Stimulated activated CD8-positive, alpha-beta memory T cell treated with anti-CD3 and anti-CD28 coated beads, Interleukin-4, amount 100 ng/mL, for 24 hours (primary cell): ENCODE results near the gene CYB561D2.

Experiments
- DNase-seq: peaks from one replicate; pipeline ENCODE4 v3.0.0-alpha.2; 2020; ENCODE audit warnings: low read depth

Gene CYB561D2

GRCh38 chr3:50365080-50365841, 14.6 kb downstream of the CYB561D2 start:
- peak; percentile 90 for DNase-seq

- no peak for DNase-seq
Measured at GRCh38 chr3:50365842-50366220, 15.2 kb downstream of the CYB561D2 start.

DNA sequence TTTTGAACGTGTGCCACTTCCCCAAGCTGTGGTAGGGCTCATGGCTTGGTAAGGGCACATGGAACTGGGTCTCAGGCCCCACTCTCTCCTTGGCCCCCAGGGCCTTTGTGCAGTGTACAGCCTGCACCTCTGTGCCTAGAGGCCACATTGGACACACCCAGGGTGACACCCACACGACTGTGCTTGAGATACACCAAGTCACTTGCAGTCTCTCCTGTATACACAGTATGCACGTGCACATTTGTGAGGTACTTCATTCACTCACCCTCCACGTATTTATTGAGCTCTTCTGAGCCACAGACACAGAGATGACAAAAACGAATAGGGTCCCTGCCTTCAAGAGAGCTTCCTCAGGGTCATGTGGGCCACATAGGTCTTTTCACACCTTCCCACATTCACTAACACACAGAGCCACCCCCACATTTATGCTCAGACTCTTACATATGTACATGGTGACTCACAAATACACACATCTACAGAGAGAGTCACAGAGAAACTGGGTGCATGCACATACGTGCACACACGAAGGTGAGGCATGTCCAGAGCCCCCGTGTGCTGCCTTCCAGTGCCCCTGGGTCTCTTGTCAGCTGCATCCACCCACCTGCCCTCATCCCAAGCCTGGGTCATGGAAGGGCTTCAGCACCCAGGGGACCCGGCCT, 18.5 kb downstream of the CYB561D2 start:
- no peak for DNase-seq

DNA sequence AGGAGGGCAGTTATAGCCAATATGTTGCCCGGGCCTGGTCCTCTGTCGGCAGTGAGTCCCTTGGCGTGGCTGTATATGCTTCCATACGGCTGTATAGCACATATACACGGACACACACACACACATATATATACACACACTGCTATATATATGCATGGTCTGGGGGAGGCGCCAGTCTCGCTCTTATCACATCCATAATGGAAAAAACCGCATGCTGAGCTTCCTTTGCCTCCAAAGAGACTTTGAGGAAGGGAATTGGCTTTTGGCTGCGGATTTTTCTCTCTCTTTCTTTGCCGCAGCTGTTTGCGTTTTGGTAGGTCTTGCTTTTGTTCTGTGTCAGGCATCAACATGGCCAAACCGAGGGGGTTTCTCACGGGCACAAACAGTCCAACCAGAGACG, 19.9 kb downstream of the CYB561D2 start:
- no peak for DNase-seq

DNA sequence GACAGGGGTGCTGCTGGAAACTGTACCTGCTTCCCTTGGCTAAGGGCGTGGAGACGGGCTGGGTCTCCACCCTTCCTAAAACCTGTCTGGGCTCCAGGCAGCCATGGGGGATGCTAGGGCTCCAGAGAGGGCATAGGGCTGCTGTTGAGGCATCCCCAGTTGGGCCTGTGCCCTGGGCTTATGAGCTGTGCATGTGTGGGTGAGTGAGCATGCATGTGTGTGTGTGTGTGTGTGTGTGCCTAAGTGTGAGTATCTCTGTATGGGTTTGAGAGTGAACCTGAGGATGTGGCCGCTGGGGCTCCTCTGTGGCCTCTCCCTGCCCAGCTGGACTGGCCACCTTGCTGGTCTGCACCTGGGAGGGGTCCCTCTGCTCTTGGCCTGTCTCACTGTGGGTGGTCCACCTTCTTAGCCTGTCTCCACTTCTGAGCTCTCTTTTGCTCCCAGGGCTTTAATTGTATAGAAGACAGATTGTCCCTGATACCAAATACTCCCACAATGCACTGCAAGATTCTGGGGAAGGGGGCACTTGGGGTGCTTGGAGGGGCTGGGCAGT, 20.5 kb downstream of the CYB561D2 start:
- DNase-seq = no peak

- DNase-seq = no peak
Measured at GRCh38 chr3:50372349-50372748, 21.7 kb downstream of the CYB561D2 start.

- DNase-seq = no peak
Measured at GRCh38 chr3:50373146-50374051, 22.7 kb downstream of the CYB561D2 start.

GRCh38 chr3:50374363-50375257, 23.9 kb downstream of the CYB561D2 start:
- no peak for DNase-seq

GRCh38 chr3:50375258-50375931, 24.7 kb downstream of the CYB561D2 start:
- DNase-seq = no peak

- no peak for DNase-seq
Measured at GRCh38 chr3:50378024-50378423, 27.4 kb downstream of the CYB561D2 start.

DNA sequence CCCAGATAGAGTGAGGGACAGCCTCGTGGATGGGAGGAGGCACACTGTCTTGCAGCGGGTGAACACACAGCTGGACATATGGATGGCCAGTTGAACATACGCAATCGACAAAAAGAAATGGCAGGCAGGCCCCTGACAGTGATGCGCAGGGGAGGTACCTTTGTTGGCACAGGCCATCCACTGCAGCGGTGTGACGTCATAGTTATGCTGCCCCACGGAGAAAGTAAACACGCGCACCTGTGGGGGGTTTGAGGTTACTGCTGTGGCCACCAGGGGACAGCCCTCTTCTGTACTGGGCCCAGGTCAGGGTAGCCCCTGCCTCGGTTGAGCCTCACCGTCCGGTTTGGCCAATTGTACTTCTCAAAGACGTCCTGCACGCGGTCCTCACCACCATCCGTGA, 28.1 kb downstream of the CYB561D2 start:
- no peak for DNase-seq

- DNase-seq = no peak
Measured at GRCh38 chr3:50380405-50381085, 29.9 kb downstream of the CYB561D2 start.

- no peak for DNase-seq
Measured at GRCh38 chr3:50381383-50381782, 30.7 kb downstream of the CYB561D2 start.

DNA sequence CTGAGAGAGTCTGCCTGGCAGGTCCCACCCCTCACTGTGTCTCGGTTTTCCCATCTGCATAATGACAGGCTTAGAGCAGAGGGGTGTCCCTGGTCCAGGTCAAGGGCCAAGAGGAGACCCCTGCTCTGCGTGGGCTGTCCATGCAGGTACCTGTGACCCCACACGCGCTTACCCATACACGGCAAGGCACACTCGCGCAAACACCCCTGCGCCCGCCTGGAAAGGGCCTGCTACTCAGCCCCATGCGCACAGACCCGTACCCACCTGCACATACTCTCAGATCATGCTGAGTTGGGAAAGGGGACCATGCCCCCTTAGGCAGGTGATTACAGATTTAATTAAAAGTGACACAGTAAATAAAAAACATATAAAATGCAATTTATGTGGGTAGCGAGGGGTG, 32.1 kb downstream of the CYB561D2 start:
- DNase-seq = no peak

GRCh38 chr3:50383750-50384149, 33.1 kb downstream of the CYB561D2 start:
- no peak for DNase-seq

DNA sequence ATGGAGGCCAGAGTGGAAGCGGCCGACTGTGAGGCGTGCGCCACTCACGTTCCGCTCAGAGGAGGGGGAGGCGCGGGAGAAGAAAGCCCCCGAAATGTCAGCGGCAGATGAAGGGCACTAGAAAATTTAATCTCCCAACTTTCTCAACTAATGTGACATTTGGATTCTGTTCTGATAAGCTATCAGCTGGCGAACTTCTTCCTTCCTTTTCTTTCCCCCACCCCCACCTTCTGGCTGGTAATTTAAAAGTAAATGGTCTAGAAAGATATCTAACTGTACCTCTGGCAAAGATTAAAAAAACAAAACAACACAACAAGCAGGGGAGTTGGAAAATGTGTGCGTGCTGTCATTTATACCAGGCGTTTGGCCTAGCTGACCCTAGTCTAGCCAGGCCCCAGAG, 35.1 kb downstream of the CYB561D2 start:
- no peak for DNase-seq

- DNase-seq = no peak
Measured at GRCh38 chr3:50388016-50388719, 37.5 kb downstream of the CYB561D2 start.

DNA sequence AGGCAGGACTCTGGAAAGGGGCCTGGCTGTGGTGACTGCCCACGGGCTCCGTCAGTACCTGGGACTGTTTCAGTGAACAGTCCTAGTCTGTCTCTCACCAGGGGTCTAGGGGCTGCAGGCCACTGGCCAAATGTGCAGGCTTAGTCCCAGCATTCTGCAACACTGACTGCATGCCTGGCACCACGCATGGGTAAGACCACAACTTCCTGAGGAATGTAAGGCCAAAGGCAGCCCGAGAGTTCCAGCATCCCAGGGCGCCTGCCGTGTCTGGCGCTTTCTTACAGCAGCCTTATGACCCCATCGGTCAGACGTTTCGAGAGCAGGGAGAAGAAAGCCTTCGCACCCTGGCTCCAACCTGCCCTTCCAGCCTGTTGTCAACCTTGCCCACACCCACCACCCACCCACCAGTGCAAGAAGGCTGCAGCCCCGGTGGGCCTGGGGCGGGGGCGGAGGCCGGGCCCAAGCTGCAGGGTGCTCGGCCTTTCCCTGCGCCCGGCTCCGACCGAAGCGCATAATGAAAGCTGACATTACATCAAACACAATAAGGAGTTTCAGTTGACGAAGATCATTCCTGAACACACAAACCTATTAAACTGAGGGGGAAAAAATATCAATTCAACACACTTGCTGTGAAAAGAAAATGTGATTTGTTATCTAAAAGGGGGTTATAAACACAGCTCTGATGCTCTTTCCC, 38.2 kb downstream of the CYB561D2 start:
- DNase-seq = no peak

DNA sequence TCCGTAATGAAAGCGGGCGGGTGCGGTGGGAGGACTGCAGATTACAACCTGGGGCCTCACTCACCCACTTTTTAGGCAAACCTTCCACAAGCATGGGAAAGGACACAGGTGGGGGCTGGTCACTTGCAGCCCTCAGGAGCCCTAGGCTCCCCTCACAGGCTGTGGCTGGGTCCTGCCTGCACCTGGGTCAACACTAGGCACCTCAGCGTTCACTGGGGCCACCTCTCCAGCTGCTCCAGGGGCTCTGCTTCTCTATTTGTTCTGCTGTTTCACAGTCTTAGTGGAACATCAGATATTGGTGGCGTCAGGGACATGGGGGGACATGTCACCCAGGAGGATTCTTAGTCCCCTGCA, 38.7 kb downstream of the CYB561D2 start:
- no peak for DNase-seq
